Natural killer cell (primary cell): ENCODE results near the gene PTGR2. TPM values are rescaled to one million over a fixed set of nuclear protein-coding genes. Genes with fewer than 3 reads are reported as not detected.

Experiments
- ATAC-seq, 3 donors: fragments of 150-1000 bp in 2 of 3; fragments of 200-7000 bp in 1 of 3; cut with Tn5 transposase; 1 replicate in 1 of 3; 2 replicates in 2 of 3; pipeline ENCODE4 v1.10.0; 2021; ENCODE audit warnings: mild to moderate bottlenecking in 2 of 3, moderate library complexity in 2 of 3
- DNase-seq, 2 donors: peaks; one replicate each; pipeline versions ENCODE4 v3.0.0 to v3.0.0-alpha.2; 2013 to 2021; ENCODE audit warnings: mixed read lengths in 1 of 2
- H3K27ac ChIP-seq: one replicate; pipeline ENCODE4 v1.5.1; 2013; ENCODE audit warnings: mild to moderate bottlenecking, low read length
- H3K27me3 ChIP-seq: one replicate; pipeline ENCODE4 v1.6.1; 2013; ENCODE audit warnings: low read length; ENCODE audit not compliant: control insufficient read depth, insufficient read depth
- H3K36me3 ChIP-seq: one replicate; pipeline ENCODE4 v1.6.1; 2013; ENCODE audit warnings: low read length; ENCODE audit not compliant: control insufficient read depth, insufficient read depth
- H3K4me1 ChIP-seq: one replicate; pipeline ENCODE4 v1.6.1; 2013; ENCODE audit warnings: low read length; ENCODE audit not compliant: control insufficient read depth, insufficient read depth
- H3K4me3 ChIP-seq: one replicate; pipeline ENCODE4 v1.5.1; 2013; ENCODE audit warnings: low read length
- H3K9me3 ChIP-seq: one replicate; pipeline ENCODE4 v1.6.1; 2013; ENCODE audit warnings: low read length; ENCODE audit not compliant: control insufficient read depth, insufficient read depth
- H3K27ac Mint-ChIP-seq, 2 donors: one replicate each; pipeline ENCODE4 v1.8.0; 2022; ENCODE audit warnings: mild to moderate bottlenecking in 2 of 2, mixed read lengths in 2 of 2, moderate library complexity in 1 of 2
- H3K27me3 Mint-ChIP-seq, 2 donors: one replicate each; pipeline ENCODE4 v1.8.0; 2022; ENCODE audit warnings: low read depth in 2 of 2, mixed read lengths in 2 of 2
- H3K36me3 Mint-ChIP-seq: one replicate; pipeline ENCODE4 v1.8.0; 2022; ENCODE audit warnings: mixed read lengths
- H3K4me1 Mint-ChIP-seq, 2 donors: one replicate each; pipeline ENCODE4 v1.8.0; 2022; ENCODE audit warnings: mixed read lengths in 2 of 2
- H3K4me3 Mint-ChIP-seq: one replicate; pipeline ENCODE4 v1.8.0; 2022; ENCODE audit warnings: mild to moderate bottlenecking, moderate library complexity, mixed read lengths
- H3K9me3 Mint-ChIP-seq, 2 donors: one replicate each; pipeline ENCODE4 v1.8.0; 2022; ENCODE audit warnings: mixed read lengths in 2 of 2
- CTCF ChIP-seq: fragments of 200-600 bp; IDR thresholded peaks from one replicate; pipeline ENCODE4 v1.8.0; 2022; ENCODE audit warnings: antibody characterized with exemption
- WGBS: methylation state at CpG from one replicate; pipeline ENCODE4 v1.1.7; 2013; ENCODE audit warnings: missing lambda C conversion rate; ENCODE audit not compliant: insufficient coverage; 5-methylcytosine and 5-hydroxymethylcytosine counted together
- intact Hi-C: fragments of 100-400 bp; cut with micrococcal nuclease; formaldehyde crosslinking; loops from one replicate; pipeline ENCODE4 v1.14.2; 2022
- total RNA-seq, 4 donors: library from RNA; stranded (reverse); fragments of 120-200 nt in 1 of 4; gene quantifications; one replicate each; pipeline versions ENCODE4 v1.2.3 to v1.2.4, GENCODE V29; 2013 to 2022

PTGR2 gene
- total RNA-seq, 3 donors from 2014 or later (not counting 1 experiment from before 2014, with no cell fraction given) = 0.48 to 1.5 (median 1.5) TPM

GRCh38 chr14:73814153-73814552 is 37.5 kb upstream of the PTGR2 start:
- intact Hi-C loops = no loop called here
- Histone ChIP-seq H3K4me1 (no peaks in the 10 kb centered on the region), H3K36me3 (no peaks in the 10 kb centered on the region), H3K9me3 (no peaks in the 10 kb centered on the region), H3K27ac (no peak overlapping the region), H3K27me3 (no peaks in the 10 kb centered on the region), H3K4me3 (no peak overlapping the region)
- H3K36me3 Mint-ChIP-seq = no peaks in the 10 kb centered on the region
- H3K27ac Mint-ChIP-seq = no peak overlapping the region
- DNase-seq (no peak), ATAC-seq (peak in 1 of 3 donors; percentile 36)
- H3K4me1 Mint-ChIP-seq = peaks cover 11 to 19% of the 10 kb centered on the region in 2 donors
- no peak overlapping the region for H3K4me3 Mint-ChIP-seq
- WGBS = 58% methylated on average over 4 of the region's 4 CpGs
- no peak for TF ChIP-seq CTCF
- H3K9me3 Mint-ChIP-seq = no peaks in the 10 kb centered on the region
- H3K27me3 Mint-ChIP-seq = peaks cover 0 to 4% of the 10 kb centered on the region in 2 donors

GRCh38 chr14:73815849-73816248 is 35.8 kb upstream of the PTGR2 start:
- intact Hi-C loops = no loop called here

GRCh38 chr14:73816393-73816816 is 35.2 kb upstream of the PTGR2 start:
- no peak for DNase-seq
- TF ChIP-seq CTCF = no peak
- H3K4me1 Mint-ChIP-seq = peaks cover 6 to 12% of the 10 kb centered on the region in 2 donors
- H3K36me3 Mint-ChIP-seq = no peaks in the 10 kb centered on the region
- no peaks in the 10 kb centered on the region for H3K36me3 ChIP-seq
- no peak overlapping the region for H3K4me3 Mint-ChIP-seq
- no peak overlapping the region for H3K4me3 ChIP-seq
- no peaks in the 10 kb centered on the region for H3K27me3 ChIP-seq
- intact Hi-C loops = no loop called here
- no peaks in the 10 kb centered on the region for H3K4me1 ChIP-seq
- ATAC-seq = no peak
- no peaks in the 10 kb centered on the region for H3K9me3 ChIP-seq
- H3K9me3 Mint-ChIP-seq = no peaks in the 10 kb centered on the region
- 92% methylated on average over 4 of the region's 4 CpGs for WGBS
- peaks cover 0 to 2% of the 10 kb centered on the region in 2 donors for H3K27me3 Mint-ChIP-seq
- H3K27ac Mint-ChIP-seq = no peak overlapping the region
- H3K27ac ChIP-seq = no peak overlapping the region

More at GRCh38 chr14:73815849-73816248, 35.8 kb upstream of the PTGR2 start:
- Histone ChIP-seq H3K27ac (no peak overlapping the region), H3K4me3 (no peak overlapping the region), H3K9me3 (no peaks in the 10 kb centered on the region), H3K4me1 (no peaks in the 10 kb centered on the region), H3K36me3 (no peaks in the 10 kb centered on the region), H3K27me3 (no peaks in the 10 kb centered on the region)
- no peak for ATAC-seq
- WGBS = 77% methylated on average over 4 of the region's 5 CpGs
- Mint-ChIP-seq H3K4me3 (no peak overlapping the region), H3K4me1 (peaks cover 10 to 17% of the 10 kb centered on the region in 2 donors), H3K27me3 (peaks cover 0 to 4% of the 10 kb centered on the region in 2 donors), H3K36me3 (no peaks in the 10 kb centered on the region), H3K9me3 (no peaks in the 10 kb centered on the region), H3K27ac (no peak overlapping the region)
- no peak for TF ChIP-seq CTCF
- DNase-seq = no peak

- Histone ChIP-seq H3K9me3 (no peaks in the 10 kb centered on the region), H3K27ac (no peak overlapping the region), H3K4me3 (no peak overlapping the region), H3K36me3 (no peaks in the 10 kb centered on the region), H3K27me3 (no peaks in the 10 kb centered on the region), H3K4me1 (no peaks in the 10 kb centered on the region)
- intact Hi-C loops = no loop called here
- H3K27ac Mint-ChIP-seq = no peak overlapping the region
- H3K36me3 Mint-ChIP-seq = no peaks in the 10 kb centered on the region
- WGBS = 95% methylated on average over 5 of the region's 7 CpGs
- ATAC-seq (no peak), DNase-seq (no peak)
- no peaks in the 10 kb centered on the region for H3K27me3 Mint-ChIP-seq
- no peak overlapping the region for H3K4me3 Mint-ChIP-seq
- TF ChIP-seq CTCF = no peak
- no peaks in the 10 kb centered on the region for H3K9me3 Mint-ChIP-seq
- H3K4me1 Mint-ChIP-seq = peaks cover 6 to 9% of the 10 kb centered on the region in 2 donors
These were observed 34.5 kb upstream of the PTGR2 start for GRCh38 chr14:73817020-73817655.
